GM18517 (cell line): ENCODE results near the gene CUEDC2.
"Not testable (repeated sequence)": the region's sequence is repeated elsewhere in the genome, so short reads cannot be mapped to it uniquely, and the experiment has no call there.

Experiments
- ATAC-seq: cut with Tn5 transposase; IDR thresholded peaks from one replicate; pipeline ENCODE4 v1.9.1; 2021; ENCODE audit warnings: mild to moderate bottlenecking, moderate library complexity; ENCODE audit not compliant: unreplicated experiment

CUEDC2 gene

DNA sequence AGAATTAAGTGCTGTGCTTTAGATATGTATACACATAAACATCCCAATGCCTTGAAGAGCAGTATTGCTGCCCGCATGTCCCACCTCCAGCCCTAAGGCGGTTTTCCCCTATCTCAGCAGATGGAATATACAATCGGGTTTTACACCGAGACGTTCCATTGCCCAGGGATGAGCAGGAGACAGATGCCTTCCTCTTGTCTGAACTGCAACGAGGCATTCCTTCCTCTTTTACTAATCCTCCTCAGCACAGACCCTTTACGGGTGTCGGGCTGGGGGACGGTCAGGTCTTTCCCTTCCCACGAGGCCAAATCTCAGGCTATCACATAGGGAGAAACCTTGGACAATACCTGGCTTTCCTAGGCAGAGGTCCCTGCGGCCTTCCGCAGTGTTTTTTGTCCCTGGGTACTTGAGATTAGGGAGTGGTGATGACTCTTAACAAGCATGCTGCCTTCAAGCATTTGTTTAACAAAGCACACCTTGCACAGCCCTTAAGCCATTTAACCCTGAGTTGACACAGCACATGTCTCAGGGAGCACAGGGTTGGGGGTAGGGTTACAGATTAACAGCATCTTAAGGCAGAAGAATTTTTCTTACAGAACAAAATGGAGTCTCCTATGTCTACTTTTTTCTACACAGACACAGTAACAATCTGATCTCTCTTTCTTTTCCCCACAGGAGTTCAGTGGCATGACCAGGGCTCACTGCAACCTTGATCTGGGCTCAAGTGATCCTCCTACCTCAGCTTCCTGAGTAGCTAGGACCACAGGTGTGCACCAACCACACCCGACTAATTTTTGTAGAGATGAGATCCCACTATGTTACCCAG is 22.5 kb upstream of the CUEDC2 start:
- ATAC-seq = not testable (repeated sequence)

DNA sequence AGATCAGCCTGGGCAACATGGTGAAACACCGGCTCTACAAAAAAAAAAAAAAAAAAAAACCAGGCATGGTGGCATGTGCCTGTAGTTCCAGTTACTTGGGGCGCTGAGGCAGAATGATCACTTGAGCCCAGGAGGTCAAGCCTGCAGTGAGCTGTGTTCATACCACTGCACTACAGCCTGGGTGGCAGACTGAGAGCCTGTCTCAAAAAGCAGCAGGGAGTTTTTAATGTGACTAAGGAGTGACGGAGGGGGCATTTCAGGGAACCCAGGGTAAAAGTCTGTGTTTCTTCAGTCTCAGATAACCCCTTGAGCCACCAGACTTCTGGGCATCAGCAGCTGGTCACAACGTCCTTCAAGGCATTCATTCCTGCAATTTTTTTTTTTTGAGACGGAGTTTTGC is 21.1 kb upstream of the CUEDC2 start:
- ATAC-seq = no peak

DNA sequence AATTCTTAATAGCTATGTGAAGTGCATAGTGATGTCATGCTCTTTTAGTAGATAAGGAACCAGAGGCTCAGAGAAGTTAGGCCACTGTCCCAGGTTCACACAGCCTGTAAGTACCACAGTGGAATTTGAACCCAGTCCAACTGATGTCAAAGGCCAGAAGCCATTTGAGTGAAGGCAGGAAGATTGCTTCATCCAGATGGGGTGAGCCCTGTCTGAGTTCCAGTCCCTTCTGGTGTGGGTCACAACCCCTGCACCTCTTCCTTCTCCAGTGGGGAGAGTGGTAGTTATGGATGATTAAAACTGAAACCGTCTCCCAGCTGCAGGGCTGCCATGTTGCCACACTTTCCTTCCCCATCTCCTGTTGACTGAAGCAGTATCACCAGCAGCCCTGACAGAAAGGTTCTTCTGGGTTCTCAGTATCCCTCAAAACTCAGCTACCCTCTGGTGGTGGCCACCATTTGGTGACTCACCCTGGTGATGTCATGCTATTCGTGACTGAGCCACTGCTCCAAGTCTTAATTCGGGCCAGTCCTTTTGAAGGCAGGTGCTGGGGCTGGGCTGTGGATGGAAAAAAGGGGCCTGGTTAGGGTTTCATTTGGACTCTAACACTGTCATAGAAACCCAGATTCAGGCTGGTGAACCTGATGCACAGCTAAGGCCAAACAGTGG is 20.4 kb upstream of the CUEDC2 start:
- no peak for ATAC-seq

DNA sequence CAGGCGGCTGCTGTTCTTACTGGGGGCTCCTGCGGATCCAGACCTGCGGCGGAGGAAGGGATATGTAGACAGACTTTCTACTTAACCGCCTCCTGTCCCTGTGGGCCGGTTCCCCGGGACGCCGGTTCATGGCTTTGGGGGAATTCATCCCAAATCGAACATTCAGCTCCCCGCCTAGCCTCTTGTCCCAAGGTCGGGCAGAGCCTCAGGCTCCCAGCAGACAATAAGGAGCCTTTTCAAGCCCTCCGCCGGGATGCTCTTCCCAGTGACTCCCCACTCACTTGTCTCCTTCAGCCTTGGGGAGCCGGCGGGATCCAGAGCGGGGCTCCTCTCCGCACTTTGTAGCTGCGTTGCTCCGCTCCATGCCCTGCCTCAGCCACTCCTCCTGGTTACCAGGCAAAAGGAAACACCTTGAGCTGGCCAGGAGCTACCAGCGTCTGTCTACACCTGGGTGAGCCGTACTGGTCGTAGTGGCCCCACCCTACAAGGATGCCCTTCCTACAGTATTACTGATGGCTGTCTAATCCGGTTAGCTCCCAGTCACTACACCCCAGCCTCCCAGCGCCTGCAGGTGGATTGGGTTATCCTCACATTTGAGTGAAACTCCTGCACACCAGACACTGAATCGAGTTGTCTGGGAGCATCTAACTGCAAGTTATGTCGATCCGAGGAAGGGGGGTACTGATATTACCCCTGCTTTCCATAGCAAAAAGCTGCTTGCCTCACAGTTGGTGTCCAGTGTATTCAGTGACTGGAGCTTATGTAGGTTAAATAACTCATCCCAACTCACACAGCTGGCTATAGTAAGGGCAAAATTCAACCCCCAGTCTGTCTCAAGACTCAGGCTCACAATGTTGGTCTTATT is 19.0 kb upstream of the CUEDC2 start, which contains the start of gene C10orf95:
Gene C10orf95, minus strand, starts transcription at position 439 of the 865 bp plus-strand sequence. CDS start 450 bp downstream, outside the sequence.
- ATAC-seq = no peak

DNA sequence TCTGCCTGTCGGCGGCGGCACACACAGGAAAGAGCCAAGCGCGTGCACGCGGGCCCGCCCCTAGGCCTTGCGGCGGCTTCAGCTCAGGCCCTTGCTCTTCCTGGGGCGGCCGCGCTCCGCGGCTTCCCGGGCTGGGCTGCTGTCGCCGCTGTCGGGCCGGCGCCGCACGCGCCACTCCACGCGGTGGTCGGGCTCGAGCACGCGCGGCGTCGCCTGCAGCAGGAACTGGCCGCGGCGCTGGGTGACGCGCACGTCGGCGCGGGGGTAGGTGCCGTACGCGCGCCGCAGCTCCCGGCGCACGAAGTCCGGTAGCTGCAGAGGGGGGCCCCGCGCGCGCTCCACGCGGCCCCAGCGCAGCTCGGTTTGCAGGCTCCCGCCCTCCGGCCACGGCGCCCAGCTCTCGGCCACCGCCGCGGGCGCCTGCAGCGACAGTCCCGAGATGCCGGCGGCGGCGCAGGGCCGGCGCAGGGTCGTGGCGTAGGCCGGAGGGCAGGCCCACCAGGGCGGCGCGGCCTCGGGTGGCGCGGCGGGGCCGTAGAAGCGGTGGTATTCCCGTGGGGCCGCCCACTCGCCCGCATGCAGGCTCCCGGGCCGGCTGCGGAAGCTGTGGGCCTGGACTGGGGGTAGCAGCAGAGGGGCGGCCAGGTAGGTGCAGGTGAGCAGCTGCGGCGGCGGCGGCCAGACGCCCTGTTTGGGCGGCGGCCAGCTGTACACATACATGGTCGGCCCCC is 18.2 kb upstream of the CUEDC2 start:
- ATAC-seq = peak; percentile 64

DNA sequence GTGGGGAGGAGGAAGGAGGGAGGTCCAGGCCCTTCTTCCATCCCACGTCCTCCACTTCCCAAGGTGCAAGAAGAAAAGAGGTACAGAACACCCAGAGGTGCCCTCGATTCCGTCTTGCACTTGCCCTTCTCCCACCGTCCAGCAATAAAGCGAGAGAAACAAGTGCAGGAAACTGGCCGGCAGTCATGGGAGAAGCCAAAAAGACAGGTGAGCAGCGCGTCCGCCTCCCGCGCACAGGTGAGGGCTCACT is 17.7 kb upstream of the CUEDC2 start:
- peak; percentile 12 for ATAC-seq

DNA sequence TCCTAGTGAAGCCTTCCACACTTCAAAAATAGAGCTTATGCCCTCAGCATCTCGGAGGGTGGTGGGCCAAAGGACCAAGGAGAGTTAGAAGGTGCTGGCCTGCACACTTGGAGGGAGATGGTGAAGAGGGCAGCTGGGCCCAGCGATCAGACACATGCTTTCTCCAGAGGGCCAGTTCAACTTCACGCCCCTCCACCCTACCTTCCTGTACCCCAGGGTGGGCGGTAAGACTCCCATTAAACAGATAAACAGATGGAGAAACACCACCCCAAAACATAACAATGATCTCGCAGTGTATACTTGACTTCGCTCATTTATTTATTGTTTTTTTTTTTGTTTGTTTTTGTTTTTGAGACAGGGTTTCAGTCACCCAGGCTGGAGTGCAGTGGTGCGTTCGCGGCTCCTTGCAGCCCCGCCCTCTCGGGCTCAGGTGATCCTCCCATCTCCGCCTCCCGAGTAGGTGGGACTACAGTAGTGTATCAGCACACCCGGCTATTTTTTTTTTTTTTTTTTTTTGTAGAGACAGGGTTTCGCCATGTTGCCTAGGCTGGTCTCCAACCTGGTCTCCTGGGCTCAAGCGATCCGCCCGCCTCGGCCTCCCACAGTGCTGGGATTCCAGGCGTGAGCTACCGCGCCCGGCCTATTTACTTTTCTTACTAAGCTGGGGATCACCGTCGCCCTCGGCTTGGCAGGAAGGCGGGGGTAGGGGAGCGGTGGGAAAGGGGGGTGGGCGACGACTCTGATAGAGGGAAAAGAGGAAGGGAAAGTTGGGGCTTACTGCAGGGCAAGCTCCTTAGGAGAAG is 17.1 kb upstream of the CUEDC2 start:
- ATAC-seq = no peak

DNA sequence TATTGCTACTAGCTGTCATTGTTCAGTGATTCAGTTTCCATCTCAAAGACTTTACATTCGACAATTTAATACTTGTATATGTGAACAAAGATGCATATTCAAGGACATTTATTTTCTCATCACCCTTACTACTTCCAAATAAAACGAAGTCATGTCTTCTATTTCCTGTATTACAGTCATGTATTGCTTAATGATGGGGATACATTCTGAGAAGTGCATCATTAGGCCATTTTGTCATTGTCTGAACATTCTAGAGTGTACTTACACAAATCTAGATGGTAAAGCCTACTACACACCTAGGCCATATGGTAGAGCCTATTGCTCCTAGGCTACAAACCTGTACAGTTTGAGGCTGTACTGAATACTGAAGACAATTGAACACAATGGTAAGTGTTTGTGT is 12.5 kb upstream of the CUEDC2 start:
- no peak for ATAC-seq

DNA sequence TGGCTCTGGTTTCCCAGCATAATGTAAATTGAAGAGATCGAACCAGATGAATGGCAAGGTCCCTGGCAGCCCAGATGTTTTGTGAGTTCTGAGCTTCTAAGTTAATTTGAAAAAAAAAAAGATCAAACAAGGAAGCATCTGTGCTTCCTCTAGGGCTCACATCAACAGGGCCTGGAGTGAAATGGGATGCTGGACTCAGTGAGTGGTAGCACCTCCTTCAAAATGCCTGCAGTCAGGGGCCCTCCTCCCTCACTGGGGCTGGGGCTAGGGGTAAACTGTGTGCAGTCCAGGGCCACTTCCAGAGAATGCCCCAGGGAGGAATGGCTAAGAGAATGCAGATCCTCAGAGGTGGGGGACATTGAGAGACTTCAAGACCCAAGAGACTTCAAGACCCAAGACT is 6.0 kb upstream of the CUEDC2 start:
- ATAC-seq = no peak

DNA sequence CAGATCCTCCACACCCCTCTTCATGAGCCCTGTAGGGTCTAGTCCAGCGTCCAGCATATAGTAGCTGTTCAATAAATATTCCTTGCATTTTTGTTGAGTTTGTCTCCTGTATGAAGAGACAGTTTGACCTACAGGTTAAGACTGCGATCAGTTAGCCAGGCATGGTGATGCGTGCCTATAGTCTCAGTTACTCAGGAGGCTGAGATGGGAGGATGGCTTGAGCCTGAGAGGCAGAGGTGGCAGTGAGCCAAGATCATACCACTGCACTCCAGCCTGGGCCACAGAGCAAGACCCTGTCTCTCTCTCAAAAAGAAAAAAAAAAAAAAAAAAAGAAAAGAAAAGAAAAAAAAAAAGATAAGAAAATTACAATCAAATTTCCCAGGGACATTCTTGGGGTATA is 5.1 kb upstream of the CUEDC2 start:
- no peak for ATAC-seq

DNA sequence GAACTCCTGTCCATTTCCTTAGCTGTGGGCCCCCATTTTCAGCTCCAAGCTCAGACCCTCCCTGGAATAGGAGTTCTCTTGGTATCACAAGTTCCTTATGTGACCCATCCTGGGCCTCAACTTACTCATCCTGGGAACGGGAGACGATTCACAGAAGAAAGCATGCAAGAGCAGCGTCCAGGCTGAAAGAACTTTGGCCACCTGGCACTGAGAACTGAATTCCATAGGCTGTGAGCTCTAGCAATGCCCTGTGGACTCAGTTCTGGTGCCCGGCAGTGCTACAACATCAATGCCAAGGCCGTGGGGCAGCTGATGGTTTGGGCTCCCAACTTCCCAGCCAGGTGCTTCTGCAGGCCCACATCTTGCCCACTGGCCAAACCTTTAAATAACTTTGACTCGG is 3.9 kb upstream of the CUEDC2 start:
- ATAC-seq = no peak

DNA sequence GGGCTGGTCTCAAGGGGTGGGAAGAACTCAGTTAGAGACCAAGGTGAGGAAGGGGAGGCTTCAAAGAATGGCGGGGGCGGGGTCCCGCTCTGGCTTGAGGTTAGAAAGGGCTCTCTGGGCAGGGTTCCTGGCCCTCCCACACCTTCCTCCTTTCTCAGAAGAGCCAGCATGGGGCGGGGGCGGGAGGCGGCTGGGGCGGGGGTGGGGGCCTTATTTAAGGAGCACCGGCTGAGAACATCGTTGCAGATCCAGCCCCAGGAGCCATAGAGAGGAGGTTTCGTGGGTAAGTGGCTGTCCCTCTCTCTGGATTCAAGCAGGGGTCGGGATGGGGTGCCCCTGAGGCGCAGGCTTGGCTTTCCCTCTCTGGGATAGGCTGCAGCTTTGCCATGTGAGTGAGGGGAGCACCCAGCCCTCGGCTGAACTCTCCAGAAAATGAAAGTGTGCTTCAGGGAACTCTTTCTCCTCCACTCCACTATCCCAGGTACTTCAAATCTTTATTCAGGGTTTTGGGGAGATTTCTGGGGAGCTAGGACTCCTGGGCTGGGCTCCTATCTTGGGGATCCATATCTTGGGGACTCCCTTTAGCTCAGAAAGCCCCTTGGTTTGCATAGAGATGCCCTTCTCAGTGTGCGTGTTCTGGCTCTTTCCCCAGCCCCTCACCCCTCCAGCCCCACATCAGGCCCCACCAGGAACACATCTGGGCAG is 3.3 kb upstream of the CUEDC2 start:
- ATAC-seq = no peak

DNA sequence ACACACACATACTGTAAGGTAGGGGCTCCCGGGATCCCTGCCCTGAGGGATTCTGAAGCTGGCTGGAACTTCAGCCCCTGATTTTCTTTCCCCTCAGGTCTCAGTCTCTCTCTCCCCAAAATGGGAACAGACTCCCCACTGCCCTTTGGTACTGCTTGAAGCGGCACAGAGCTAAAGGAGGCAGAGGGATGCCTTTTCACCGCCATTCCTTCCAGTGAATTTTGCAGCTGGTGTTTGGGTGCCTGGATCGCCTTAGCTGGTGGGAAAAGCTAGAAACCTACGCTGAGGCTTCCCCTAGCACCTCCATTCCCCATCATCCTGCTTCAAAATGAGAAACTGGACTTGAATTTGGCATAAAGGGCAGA is 2.7 kb upstream of the CUEDC2 start:
- no peak for ATAC-seq

DNA sequence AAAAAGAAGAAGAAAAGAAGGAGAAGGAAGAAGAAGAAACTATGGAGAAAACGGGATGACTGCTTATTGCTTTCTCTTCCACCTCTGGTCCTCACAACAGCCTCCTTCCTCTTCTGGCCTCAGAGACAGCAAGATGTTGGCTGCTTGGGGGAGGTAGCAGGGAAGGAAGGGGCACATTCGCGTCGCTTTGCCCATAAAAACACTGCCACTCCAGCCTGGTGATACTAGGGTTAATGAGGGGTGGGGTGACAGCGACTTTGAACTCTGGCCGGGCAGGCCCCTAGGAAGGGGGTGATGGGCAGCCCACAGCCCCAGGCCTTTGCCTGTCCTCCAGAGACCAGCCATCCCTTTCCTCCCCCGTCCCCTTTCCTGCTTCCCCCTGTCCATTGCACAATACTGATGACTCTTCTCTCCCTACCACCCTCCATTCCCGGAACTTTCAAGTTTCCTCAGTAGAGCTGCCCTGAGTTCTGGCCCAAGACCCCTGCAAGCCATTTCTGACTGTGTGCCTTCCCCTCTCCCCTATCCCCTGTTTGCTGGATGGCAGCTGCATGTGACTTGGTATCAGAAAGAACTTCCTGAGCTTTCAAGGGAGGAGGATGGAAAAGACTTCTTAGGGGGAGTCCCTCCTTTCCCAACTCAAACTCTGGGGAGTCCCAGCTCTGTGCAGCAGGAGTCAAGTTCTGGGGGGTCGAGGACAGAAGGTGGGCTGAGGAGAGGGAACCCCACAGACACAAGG is 2.2 kb upstream of the CUEDC2 start:
- no peak for ATAC-seq

DNA sequence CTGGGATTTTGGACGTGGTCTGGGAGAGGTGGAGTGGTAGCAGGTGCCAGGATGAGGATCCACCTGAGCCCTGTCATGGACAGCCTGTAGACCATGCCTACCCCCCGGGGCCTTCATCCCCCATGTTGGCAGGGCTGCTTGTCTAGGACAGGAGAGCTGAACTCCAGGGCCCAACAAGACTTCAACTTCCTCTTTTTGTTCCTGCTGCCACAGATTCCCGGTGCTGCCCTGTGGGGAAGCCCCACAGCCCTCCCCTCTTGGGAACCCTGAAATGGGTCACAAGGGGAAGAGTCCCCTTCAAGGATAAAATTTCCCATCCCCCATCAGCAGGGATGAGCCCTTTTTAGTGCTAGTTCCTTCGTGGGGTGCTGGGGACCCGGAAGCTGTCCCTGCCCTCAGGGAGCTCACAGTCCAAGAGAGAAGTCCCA is 1.3 kb upstream of the CUEDC2 start:
- ATAC-seq = no peak

DNA sequence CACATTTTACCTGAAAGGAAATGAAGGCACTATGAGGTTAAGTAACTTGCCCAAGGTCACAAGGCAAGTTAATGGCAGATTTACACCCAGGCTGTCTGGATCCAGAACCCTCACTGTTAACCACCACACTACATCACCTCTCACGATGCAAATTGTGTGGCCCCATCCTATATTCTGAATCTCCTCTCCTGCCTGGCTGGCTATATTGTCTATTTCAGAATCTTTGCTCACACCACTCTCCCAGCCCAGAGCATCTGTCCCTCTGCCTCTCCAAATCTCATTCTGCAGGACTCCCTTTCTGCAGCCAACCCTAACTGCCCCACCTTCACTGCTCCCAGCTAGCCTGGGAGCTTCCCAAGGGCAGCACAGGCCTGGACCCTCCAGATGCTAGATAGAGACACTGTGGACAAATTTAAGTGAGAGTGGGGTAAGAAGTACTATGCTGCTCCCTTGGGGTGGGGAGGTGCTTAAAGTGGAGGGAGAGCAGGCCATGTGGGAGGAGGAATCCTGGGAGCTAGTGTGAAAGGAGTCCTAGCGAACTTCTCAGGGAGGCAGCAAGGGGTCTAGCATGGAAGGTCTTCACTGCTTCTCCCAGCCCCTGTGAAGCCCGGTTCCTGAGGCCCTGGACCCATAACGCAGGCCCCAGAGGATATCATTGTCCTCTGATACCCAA is 786 bp downstream of the CUEDC2 start:
- no peak for ATAC-seq

DNA sequence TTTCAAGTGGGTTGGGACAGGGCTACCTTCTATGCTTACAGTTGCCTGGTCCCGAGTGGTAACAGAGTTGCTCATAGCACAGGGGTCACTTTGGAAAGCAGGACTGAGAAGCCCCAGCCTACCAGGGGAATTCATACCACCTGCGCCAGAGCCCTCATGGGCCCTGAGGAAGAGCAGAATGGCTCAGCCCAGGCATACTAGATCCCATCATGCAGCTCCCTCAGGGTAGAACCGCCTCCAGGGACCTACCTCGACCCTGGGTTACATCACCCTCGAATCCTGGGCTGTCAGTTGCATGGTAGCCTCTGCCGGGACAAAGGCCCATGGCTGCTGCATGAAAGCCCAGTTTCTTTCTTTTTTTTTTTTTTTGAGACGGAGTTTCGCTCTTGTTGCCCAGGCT is 2.9 kb downstream of the CUEDC2 start:
- no peak for ATAC-seq

DNA sequence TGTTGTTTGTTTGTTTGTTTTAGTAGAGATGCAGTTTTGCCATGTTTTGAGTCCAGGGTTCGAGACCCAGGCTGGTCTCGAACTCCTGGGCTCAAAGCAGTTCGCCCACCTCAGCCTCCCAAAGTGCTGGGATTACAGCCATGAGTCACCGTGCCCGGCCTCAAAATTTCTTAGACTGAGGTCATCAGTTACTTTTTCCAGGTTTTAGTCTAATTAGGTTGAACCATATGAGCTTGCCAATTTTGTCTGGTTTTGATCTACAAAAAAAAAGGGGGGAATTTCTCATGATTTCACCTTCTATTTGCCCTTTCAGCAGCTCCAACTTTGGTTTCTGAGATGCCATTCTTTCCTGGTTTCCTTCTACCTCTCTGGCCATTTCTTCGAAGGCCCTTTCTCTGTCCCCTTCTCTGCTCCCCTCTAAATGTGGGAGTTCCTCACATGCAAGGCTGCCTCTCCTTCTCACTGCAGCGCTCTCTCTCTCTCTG is 5.5 kb downstream of the CUEDC2 start:
- no peak for ATAC-seq
